Kidney glomerular epithelial cell (primary cell): Measurements from ENCODE around the gene AGBL3.
A peak's percentile ranks its signal among the peaks of the same experiment; 100 is the strongest.
"Not testable (repeated sequence)": the region's sequence is repeated elsewhere in the genome, so short reads cannot be mapped to it uniquely, and the experiment has no call there.

Experiments used
- DNase-seq: peaks from one replicate; lab custom pipeline; 2025; lab: John Stamatoyannopoulos, UW

The AGBL3 gene

DNA sequence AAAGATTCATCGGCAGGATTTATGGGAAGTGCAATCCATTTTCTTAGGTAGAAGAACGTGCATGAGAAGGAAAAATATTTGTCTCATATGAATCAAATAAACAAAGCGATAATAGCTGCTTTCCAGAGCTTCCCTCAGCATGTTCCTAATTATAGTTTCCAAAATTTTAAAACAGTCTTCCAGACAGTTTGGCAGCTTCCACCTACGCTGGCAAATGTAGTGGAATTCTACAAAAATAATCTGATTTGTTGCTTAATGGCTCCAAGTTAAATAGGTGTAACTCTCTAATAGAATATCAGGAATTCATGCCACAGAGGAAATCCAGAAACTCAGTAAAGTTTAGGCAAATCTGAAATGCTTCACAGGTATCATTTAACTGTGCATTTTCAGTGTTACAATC is 23.3 kb upstream of the AGBL3 start:
- DNase-seq = no peak

DNA sequence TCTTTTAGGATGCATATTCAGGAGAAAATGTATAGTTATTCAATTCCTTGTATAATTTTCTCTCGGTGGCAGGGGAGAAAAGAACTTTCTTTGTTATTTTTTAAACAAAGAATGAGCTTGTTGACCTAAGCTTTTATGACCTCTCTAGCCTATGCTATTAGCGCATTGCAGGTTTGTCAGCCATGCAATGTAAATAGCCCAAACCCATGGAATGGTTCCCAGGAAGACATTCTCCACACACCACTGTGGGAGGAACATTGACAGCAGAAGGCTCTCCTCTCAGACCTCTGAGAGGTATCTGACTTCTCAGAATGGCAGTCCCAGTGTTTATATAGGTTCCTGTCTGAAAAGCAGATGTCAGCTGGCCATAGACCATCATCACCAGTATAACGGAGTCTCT is 19.6 kb upstream of the AGBL3 start:
- no peak for DNase-seq

DNA sequence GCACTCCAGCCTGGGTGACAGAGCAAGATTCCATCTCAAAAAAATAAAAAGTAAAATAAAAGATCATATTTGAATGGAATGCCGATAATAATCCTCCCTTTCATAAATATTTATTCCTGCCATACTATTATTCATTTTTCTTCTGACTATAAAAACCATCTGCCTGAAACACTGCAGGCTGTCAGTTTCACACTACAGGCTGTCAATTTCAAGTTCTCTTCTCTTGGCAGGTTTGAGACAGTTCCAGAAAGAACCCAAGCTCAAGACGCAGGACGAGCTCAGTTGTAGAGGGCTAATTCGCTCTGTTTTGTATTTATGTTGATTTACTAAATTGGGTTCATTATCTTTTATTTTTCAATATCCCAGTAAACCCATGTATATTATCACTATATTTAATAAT is 18.2 kb upstream of the AGBL3 start:
- DNase-seq = no peak

DNA sequence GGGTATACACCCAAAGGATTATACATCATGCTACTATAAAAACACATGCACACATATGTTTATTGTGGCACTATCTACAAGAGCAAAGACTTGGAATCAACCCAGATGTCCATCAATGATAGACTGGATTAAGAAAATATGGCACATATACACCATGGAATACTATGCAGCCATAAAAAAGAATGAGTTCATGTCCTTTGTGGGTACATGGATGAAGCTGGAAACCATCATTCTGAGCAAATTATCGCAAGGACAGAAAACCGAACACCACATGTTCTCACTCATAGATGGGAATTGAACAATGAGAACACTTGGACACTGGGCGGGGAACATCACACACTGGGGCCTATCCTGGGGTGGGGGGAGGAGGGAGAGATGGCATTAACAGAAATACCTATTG is 4.7 kb upstream of the AGBL3 start:
- DNase-seq = not testable (repeated sequence)

DNA sequence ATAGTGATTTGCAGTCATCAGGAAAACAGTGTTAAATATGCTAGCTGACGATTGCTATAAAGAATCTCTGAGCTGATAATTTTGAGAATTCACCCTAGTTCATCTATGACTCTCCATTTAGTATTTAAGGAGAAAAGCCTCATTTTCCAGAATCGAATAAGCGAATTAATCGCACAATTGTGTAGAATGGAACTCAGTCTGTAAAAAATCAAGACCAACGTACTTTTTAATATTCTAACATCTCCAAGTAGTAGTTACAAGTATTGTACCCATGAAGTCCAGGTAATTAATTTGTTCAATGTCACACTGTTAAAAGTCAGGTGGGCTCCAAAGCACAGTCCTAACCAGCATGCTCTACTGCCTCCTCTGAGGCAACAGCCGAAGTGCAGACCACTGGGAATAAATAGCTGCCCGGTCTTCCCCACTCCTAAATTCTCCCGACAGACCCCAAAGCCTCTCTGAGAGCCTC is 380 bp upstream of the AGBL3 start:
- no peak for DNase-seq

DNA sequence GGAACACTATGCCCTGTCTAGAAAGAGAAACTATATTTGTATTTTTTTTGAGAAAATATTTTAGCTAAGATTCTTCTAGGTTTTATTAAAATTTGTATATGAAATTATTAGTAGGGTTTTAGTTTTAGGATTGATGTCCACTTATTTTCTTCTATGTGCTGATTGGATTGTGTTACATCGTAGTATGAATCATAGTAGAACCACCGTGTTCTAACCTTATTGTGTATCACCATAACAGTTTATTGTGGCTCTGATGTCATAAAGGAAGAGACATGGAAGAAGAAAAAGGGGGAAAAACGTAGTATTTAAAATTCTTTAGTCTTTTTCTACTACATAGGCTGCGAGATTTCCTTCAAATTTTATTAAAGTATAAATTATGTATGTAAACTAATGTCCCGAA is 1.9 kb downstream of the AGBL3 start:
- DNase-seq = peak; percentile 20

DNA sequence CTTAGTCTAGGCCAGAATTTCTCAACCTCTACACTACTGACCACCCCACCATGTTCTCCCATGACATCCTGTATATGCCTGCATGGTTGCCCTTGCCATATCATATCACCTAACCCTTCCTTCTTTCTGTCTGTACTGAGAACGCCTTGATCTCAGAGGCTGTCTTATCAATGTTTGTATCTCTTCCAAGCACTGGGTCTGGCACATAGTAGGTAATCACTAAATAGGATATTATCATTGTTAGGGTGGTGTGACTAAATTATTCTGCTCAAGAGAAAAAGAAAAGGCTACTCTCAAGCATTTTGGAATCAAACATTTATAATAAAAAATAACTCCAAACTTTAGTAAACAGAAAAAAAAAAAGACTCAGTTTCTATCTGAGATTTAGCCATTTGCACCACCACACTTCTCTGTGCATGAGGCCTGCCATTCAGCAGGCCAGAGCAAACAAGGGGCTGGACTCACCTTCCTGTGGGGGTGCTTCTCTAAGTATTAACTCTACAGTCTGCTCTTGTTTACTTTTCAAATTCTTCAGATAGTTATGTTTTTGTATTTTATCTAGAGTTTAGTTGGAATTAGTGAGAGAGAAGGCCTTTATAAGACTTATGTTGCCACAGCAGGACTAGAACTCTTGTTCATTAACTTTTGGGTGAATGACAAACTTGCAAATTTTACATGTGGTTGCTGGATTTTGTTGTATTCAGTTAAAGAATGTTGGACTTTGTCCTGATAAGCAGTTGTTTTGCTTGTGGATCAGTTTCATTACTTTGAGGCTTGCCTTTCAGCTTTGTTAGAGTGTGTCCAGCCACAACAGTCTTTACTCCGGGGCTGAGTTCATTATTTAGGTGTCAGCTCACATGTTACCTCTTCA is 5.4 kb downstream of the AGBL3 start:
- DNase-seq = peak; percentile 59

DNA sequence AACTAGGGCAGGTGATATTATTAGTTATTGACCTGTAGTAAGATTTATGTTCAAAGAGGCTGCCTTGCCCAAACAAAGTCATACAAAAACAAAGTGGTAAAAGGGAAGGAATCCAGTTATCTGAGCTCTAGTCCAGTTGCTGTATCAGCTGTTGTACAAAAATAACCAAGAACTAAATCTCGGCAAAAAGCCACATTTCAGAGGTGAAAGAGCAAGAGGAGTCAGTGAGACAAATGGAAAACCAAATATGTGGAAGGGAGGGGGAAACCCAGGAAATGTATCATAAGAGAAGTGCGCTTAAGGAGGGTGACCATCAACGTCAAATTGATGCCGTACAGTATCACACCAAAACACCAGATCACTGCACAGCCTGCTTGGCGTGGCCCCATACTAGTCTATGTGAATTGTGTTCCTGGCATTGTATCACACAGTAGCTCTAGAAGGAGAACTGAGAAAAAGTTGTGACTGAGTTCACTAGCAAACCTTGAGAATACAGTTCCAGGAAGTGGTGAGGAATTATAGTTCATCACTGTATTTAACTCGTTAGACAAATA is 6.4 kb downstream of the AGBL3 start:
- DNase-seq = peak; percentile 35

DNA sequence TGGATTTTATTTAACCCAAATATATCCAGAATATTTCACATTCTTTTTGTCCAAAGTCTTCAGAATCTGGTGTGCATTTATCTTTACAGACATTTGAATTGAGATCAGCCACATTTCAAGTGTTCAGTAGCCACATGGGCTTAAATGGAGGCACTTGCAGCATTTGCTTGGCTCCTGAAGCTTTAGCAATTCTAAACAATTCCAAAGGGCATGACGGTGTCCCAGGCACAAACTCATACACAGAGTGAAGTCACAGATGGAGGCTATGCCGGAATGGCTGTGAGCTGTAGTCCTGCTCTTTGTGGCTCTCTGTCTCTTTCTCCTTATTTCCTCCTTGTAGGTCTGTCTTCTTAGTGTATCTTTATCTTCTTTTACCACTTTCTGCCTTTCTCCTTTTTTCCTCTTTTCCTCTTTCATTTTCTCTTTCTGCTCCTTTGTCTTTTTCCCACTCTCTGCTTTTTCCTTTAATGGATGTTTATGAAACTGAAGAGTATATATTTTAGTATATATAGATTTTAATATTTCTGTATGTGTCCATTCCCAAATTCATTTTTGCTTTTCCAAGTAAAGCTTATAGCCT is 7.7 kb downstream of the AGBL3 start:
- no peak for DNase-seq

DNA sequence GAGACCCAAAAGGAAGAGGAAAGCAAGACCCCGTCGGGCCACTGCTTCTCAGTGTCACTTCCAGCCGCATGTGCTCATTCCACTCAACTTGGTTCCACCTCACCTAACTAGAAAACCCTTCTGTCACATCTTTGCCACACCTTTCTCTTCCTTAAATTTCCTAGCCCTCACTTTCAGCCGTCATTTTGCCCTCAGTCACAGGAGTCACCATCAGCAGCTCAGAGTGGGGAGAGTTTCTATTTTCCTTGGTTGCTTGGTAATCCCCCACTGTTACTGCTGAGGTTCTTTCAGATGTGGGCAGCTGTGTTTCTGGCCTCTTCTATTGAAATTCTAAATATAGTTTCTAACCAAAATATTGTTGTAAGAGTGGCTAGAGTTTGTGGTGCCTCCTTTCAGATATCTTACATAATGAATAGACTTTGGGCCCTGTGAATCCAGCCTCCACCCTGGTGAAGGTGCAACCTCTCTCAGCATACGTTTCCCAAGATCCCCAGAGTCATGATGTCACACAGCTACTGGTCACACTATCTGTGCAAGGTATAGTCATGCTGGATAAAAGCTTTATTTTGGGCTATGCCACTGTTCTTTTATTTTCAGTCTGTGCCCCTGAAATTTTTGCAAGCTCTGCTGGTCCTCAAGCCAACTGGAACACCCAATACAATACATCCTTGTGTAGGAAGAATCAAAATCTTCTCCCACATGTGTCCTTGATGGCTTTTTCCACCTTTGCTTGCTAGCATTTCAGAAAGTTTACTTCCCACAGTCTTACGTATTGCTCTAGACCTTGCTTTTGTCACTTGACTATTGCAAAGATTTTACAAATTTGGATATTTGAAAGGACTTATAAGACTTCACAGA is 9.2 kb downstream of the AGBL3 start:
- no peak for DNase-seq

DNA sequence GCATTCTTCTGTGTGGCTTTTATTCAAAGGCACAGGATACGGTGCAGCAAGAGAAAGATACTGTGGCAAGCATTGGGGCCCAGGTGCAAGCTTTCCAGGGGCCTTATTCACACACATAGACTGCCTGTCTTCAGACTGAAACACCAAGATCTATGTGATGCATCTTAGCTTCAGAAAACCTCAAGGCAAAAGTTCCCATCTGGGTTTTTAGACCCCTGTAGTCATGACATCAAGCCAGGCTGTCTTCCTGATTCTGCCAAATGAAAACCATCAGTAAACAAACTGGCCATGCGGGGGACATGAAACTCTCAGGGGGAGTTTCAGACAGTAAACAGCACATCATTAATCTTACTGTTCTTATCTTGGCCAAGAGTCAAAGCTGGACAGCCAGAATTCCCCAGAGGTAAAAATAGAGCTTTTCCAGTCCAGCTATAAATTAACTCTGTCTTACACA is 9.8 kb downstream of the AGBL3 start:
- DNase-seq = peak; percentile 23

DNA sequence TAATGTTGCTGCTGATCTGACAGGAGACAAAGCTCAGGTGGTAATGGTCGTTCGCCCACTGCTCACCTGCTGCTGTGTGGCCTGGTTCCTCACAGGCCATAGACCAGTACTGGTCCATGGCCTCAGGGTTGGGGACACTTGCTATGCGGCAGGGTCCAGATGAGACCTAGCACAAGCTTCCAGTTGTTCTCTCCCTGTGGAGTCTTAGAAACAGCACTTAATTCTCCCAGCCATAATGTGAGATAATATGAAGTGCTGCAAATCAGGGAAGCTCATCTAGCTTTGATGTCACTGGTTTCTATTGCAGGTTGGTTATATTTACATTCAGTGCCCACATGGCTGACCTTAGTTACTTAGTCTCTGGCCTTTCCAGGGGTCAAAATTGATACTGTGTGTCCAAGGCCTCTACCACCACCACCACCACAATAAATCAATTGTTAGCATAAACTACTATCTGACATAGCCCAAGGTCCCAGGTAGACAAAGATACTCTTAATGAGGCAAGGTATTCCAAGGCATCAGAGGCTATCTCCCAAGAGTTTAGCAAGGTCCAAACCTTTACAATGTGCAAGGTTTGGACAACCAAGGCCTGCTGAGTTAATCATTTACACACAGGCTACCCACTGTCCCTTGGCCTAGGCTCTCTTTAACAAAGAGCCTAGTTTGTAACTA is 11.0 kb downstream of the AGBL3 start:
- DNase-seq = no peak

DNA sequence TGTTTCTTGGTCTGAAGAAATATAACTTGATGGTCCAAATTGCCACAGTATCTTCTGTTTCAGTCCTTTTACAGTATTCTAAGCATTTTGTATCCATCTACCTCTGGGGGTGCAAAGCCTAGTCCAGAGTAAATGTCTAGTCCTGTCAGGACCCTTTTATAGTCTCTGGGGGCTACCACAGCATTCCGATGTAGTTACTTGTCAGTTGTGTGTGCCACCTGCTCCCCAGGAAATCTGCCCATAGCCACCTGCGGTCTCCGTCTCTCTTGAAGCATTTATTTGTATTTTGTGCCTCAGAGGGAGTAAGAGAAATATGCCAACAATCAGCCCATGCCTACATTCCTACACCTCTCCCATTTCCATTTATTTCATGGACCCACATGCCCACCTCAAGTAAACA is 12.8 kb downstream of the AGBL3 start:
- DNase-seq = no peak

DNA sequence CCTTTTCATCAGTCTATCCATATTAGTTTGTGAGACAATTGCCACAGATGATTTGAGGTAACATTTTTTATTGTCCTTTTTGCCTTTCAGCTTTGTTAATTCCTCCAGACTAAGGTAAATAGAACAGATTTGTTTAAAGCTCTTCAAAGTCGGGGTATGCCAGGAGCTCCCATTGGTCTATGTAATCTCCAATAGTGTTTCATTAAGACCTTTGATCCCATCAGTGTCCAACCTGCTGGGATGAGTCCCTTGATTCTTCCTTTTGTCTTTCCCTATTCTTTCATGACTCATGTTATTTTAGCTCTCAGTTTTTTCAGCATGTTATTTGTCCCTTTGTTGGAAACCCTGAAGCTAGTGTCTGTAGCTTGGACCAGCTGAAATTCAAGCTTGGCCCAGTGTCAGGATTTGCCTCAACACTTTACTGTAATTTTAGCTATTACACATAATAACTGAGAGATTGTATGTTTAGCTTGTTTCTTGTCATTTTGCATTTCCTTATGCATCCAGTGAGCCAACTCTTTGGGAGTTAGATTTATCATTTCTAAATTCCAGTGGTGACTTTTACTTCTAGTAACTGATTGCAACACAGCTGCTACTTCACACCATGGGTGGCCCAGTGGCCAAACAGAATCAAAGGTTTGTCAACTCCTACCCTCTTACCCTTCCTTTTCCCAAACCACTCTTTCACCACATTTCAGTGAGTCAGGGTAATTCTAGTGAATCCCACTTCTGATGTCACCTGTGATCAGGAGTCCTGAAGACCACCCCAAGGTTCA is 15.3 kb downstream of the AGBL3 start:
- DNase-seq = no peak

DNA sequence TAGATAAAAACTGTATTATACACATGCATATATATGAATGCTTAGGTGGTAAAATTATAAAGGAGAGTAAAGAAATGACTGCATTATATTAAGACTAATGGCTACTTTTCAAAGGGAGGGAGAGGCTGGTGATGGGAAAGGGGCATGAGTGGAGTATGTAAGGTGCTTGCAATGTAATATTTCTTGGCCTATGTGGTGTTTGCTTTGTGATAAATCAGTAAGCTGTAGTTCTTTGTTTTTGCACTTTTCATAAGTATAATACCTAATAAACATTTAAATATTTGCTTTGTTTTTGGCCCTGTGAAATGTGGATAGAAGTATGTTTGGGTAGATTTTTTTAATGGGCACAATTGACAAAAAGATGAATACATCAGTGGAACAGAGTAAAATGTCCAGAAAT is 25.9 kb downstream of the AGBL3 start:
- DNase-seq = no peak

DNA sequence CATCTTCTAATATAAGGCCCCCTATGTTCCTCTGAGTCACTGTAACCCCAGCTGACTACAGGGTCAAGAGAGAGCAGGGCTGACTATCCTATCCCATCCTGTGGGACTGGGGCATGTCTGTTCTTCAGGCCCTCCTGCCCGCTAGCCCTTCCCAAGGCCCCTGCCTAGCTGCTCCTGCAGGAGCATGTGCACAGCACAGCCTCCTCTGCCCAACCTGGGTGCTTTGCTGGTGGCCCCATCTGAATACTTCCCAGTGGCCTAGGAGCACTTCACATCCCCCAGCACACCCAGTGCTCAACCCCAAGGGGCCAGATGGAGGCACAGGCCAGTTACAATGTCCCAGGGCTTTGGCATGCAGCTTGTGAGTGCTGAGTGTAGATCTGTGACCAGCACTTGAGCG is 37.3 kb downstream of the AGBL3 start:
- DNase-seq = no peak

DNA sequence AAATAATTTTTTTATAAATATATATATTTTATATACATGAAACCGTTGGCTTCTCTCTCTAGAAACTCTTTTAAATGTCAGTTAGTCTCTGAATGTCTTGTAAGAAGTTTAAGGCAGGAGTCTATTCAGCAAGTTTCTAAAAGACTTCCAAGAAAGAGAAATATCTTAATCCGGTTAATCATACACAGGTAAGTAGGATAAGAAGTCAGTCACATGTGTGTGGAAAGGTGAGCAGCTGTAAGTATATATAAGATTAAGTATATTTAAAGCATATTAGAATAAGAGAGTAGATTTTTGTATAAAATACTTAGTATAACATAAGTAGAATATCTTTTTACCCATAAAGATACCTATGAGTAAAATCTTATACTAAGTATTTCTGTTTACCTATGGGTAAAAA is 48.9 kb downstream of the AGBL3 start:
- DNase-seq = no peak

DNA sequence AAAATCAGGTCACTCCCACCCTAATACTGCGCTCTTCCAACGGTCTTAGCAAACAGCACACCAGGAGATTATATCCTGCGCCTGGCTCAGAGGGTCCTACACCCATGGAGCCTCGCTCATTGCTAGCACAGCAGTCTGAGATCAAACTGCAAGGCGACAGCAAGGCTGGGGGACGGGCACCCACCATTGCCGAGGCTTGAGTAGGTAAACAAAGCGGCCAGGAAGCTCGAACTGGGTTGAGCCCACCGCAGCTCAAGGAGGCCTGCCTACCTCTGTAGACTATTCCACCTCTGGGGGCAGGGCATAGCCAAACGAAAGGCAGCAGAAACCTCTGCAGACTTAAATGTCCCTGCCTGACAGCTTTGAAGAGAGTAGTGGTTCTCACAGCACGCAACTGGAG is 80.7 kb downstream of the AGBL3 start:
- not testable (repeated sequence) for DNase-seq

DNA sequence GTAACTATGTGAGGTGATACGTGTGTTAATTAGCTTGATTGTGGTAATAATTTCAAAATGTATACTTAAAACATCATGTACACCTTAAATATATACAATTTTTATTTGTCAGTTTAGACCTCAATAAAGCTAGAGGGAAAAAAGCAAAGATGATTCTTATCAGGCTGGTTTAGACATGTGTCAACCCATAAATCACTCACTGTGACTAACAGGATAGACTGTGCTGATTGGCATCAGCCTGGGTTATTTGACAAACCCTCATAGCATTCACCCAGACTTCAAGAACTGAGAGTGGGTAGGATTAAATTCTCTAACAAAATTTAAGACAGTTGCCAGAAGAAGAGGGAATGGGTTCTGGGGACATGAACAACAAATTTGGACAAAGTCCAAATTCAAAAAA is 87.8 kb downstream of the AGBL3 start:
- no peak for DNase-seq

DNA sequence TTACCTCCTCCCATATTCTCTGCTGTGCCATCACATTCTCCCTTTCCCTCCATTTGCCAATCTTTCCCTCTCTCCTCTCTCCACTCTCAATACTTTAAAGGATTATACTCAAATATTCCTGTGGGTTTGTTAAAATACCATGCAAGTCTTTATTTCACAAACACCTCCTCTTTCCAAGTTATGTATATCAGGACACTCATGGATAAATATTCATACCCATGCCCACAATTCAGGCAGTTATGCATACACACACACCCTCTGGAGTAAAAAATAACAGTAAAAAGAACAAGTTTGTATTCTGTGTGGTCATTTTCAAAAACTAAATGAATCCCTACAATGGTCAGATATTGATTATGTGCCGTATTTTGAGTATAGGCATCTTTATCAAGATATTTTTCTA is 88.2 kb downstream of the AGBL3 start:
- DNase-seq = no peak

DNA sequence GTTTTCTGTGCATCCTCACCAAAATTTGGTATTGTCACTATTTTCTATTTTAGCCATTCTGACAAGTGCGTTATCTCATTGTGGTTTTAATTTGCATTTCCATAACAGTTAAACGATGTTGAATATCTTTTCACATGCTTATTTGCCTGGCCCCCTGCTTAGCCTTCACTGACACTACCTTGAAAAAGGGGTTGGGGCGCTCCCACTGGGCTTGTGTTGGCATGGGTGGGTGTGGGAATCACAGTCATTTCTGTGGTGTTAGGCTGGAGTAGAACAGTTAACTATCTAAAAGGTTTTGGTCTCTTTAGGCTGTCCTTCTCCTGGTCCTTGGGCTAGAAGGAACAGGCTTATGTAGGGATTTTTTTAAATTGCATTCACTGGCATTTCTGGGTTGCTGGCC is 89.4 kb downstream of the AGBL3 start:
- DNase-seq = no peak
